Thyroid gland (tissue), 4 donors: Measurements from ENCODE around the gene NRG3. TPM values are rescaled to one million over a fixed set of nuclear protein-coding genes. Genes with fewer than 3 reads are reported as not detected.

Experiments used
- DNase-seq, 2 donors: peaks; one replicate each; pipeline ENCODE4 v3.0.0-alpha.2; 2019
- H3K27ac ChIP-seq, 3 donors: fragments of 200-600 bp; sonication (generic); 1 replicate in 2 of 3; 2 replicates in 1 of 3; pipeline ENCODE4 v1.5.1; 2016 to 2019; ENCODE audit warnings: mild to moderate bottlenecking in 1 of 3, moderate library complexity in 1 of 3
- H3K27me3 ChIP-seq: fragments of 200-600 bp; sonication (generic); one replicate; pipeline ENCODE4 v1.5.1; 2019
- H3K36me3 ChIP-seq, 2 donors: fragments of 200-600 bp; sonication (generic); one replicate each; pipeline ENCODE4 v1.5.1; 2016 to 2019
- H3K4me1 ChIP-seq, 2 donors: fragments of 200-600 bp; sonication (generic); one replicate each; pipeline ENCODE4 v1.5.1; 2017 to 2019
- H3K4me3 ChIP-seq, 3 donors: fragments of 200-600 bp; sonication (generic); replicated peaks in 1 of 3; 1 replicate in 2 of 3; 2 replicates in 1 of 3; pipeline ENCODE4 v1.5.1; 2016; ENCODE audit warnings: mild to moderate bottlenecking in 1 of 3
- H3K9me3 ChIP-seq: fragments of 200-600 bp; sonication (generic); one replicate; pipeline ENCODE4 v1.5.1; 2017
- POLR2A ChIP-seq, 2 donors: fragments of 450-650 bp; IDR thresholded peaks; one replicate each; pipeline ENCODE4 v1.6.1; 2017; ENCODE audit warnings: antibody characterized with exemption in 2 of 2, mild to moderate bottlenecking in 2 of 2, moderate library complexity in 1 of 2
- WGBS, 2 donors: methylation state at CpG; one replicate each; pipeline ENCODE4 v1.1.5; 2017; 5-methylcytosine and 5-hydroxymethylcytosine counted together
- intact Hi-C: fragments of 100-400 bp; cut with DNase I; formaldehyde crosslinking; loops from one replicate; pipeline ENCODE4 v1.15.1; 2023
- total RNA-seq, 4 donors: library from RNA; depleted of rRNA; stranded (reverse); fragments of >200 nt; gene quantifications; one replicate each; pipeline ENCODE4 v1.2.3, GENCODE V29; 2016
- TF ChIP-seq, protein P1 (sequence below), 6 experiments: fragments of 200-600 bp in 3 of 6; fragments of 450-650 bp in 3 of 6; sonication (generic) in 3 of 6; IDR thresholded peaks; one replicate each; pipeline ENCODE4 v1.5.1; 2016 to 2019; ENCODE audit warnings: antibody characterized with exemption in 6 of 6, mild to moderate bottlenecking in 2 of 6, inconsistent platforms in 1 of 6, moderate library complexity in 1 of 6

The NRG3 gene
- total RNA-seq, 4 donors from 2014 or later: 0.67 to 1.8 (median 1.3) TPM

DNA sequence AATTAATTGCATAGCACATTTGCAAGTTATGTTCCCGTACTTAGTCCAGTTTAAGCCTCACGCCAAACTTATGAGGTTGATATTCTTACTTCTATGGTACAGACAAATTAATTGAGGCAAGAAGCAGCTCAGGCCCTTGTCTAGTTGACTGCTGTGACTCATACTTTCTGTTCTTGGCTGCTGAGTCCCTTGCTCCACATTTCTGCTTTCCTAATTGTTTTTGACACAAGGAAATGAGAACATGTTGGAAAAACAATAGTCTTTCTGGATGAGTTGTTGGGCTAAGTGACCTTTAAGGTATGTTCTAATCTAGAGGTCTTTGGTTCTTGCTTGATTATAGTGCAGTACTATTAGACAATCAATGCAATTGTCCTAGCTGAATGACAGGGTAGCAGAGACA is 331.8 kb downstream of the NRG3 start:
- TF ChIP-seq POLR2A (IDR thresholded peaks at IDR 0.05): no peak
- TF ChIP-seq, protein P1, sequence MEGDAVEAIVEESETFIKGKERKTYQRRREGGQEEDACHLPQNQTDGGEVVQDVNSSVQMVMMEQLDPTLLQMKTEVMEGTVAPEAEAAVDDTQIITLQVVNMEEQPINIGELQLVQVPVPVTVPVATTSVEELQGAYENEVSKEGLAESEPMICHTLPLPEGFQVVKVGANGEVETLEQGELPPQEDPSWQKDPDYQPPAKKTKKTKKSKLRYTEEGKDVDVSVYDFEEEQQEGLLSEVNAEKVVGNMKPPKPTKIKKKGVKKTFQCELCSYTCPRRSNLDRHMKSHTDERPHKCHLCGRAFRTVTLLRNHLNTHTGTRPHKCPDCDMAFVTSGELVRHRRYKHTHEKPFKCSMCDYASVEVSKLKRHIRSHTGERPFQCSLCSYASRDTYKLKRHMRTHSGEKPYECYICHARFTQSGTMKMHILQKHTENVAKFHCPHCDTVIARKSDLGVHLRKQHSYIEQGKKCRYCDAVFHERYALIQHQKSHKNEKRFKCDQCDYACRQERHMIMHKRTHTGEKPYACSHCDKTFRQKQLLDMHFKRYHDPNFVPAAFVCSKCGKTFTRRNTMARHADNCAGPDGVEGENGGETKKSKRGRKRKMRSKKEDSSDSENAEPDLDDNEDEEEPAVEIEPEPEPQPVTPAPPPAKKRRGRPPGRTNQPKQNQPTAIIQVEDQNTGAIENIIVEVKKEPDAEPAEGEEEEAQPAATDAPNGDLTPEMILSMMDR (IDR thresholded peaks at IDR 0.05): no peak
- Histone ChIP-seq H3K4me1 (no peaks in the 10 kb centered on the region), H3K4me3 (no peak overlapping the region), H3K27ac (no peak overlapping the region), H3K36me3 (no peaks in the 10 kb centered on the region), H3K27me3 (no peaks in the 10 kb centered on the region), H3K9me3 (no peaks in the 10 kb centered on the region)
- no peak for DNase-seq
- intact Hi-C loops: no loop called here
- 78 to 93% methylated on average over 2 of the region's 2 CpGs for WGBS, 2 donors

GRCh38 chr10:82208726-82209125 is 333.7 kb downstream of the NRG3 start:
- H3K36me3 ChIP-seq: no peaks in the 10 kb centered on the region
- TF ChIP-seq, protein P1 (IDR thresholded peaks at IDR 0.05): no peak
- no peak for TF ChIP-seq POLR2A (IDR thresholded peaks at IDR 0.05)
- intact Hi-C loops: no loop called here
- no peaks in the 10 kb centered on the region for H3K4me1 ChIP-seq
- DNase-seq: no peak
- H3K4me3 ChIP-seq: no peak overlapping the region
- 79 to 83% methylated on average over 2 of the region's 2 CpGs for WGBS, 2 donors
- no peaks in the 10 kb centered on the region for H3K27me3 ChIP-seq
- H3K27ac ChIP-seq: no peak overlapping the region
- no peaks in the 10 kb centered on the region for H3K9me3 ChIP-seq

DNA sequence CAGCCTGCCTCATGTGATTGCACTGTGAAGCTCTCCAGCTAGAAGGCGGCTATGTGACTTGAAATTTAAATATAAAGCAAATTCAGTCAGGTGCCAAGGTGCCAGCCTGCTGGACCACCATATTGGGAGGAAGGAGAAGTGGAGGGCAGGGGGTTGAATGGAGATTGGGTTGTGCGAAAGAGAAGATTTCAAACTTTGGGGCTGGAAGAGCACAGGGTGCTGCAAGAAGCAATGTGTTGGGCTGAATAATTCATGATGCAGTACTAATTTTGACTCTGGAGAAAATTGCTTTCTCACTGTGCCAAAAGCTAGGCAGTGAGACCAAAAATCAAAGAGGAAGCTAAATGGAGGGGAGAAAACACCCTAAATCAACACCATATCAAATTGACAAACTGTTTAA is 335.3 kb downstream of the NRG3 start:
- Histone ChIP-seq H3K9me3 (no peaks in the 10 kb centered on the region), H3K4me1 (no peaks in the 10 kb centered on the region), H3K4me3 (no peak overlapping the region), H3K36me3 (no peaks in the 10 kb centered on the region), H3K27me3 (no peaks in the 10 kb centered on the region), H3K27ac (no peak overlapping the region)
- intact Hi-C loops: no loop called here
- TF ChIP-seq POLR2A (IDR thresholded peaks at IDR 0.05): no peak
- TF ChIP-seq, protein P1 (IDR thresholded peaks at IDR 0.05): no peak
- DNase-seq: no peak
- WGBS, 2 donors: 94 to 95% methylated on average over 2 of the region's 2 CpGs

GRCh38 chr10:82211346-82211745 is 336.4 kb downstream of the NRG3 start:
- DNase-seq: no peak
- TF ChIP-seq, protein P1 (IDR thresholded peaks at IDR 0.05): no peak
- TF ChIP-seq POLR2A (IDR thresholded peaks at IDR 0.05): no peak
- no peaks in the 10 kb centered on the region for H3K27me3 ChIP-seq
- H3K9me3 ChIP-seq: no peaks in the 10 kb centered on the region
- 19 to 32% methylated on average over 3 of the region's 3 CpGs for WGBS, 2 donors
- no peaks in the 10 kb centered on the region for H3K36me3 ChIP-seq
- H3K4me3 ChIP-seq: no peak overlapping the region
- H3K27ac ChIP-seq: no peak overlapping the region
- no peaks in the 10 kb centered on the region for H3K4me1 ChIP-seq
- intact Hi-C loops: no loop called here

- intact Hi-C loops: no loop called here
- DNase-seq: no peak
- Histone ChIP-seq H3K4me3 (no peak overlapping the region), H3K36me3 (no peaks in the 10 kb centered on the region), H3K4me1 (no peaks in the 10 kb centered on the region), H3K27me3 (no peaks in the 10 kb centered on the region), H3K27ac (no peak overlapping the region), H3K9me3 (no peaks in the 10 kb centered on the region)
- 44 to 93% methylated on average over 2 of the region's 2 CpGs for WGBS, 2 donors
- TF ChIP-seq, protein P1 (IDR thresholded peaks at IDR 0.05): no peak
- TF ChIP-seq POLR2A (IDR thresholded peaks at IDR 0.05): no peak
Observed at GRCh38 chr10:82212753-82213152, 337.8 kb downstream of the NRG3 start.
